HepG2 (cell line): ENCODE data around the gene CD83. TPM values are rescaled to one million over a fixed set of nuclear protein-coding genes. Genes with fewer than 3 reads are reported as not detected.

Experiments used
- KIAA2018 ChIP-seq: sonication (generic); formaldehyde crosslinking; IDR thresholded peaks from 2 replicates; pipeline ENCODE4 v1.5.0; 2020; ENCODE audit warnings: mild to moderate bottlenecking, missing genetic modification reagents, borderline replicate concordance
- NR2F2 ChIP-seq: IDR thresholded peaks from 2 replicates; pipeline ENCODE4 v1.6.1; 2012; ENCODE audit warnings: low read depth, inconsistent platforms, borderline replicate concordance
- ZUFSP ChIP-seq: sonication (generic); formaldehyde crosslinking; IDR thresholded peaks from 2 replicates; pipeline ENCODE4 v1.9.0; 2021; ENCODE audit warnings: missing genetic modification reagents, mild to moderate bottlenecking, borderline replicate concordance
- polyA plus RNA-seq, 8 experiments: library from polyadenylated mRNA; depleted of rRNA in 3 of 8; stranded (reverse) in 7 of 8; unstranded in 1 of 8; fragments of >200 nt; fragmentation: Illumina TruSeq in 4 of 8; extraction: Trizol in 4 of 8; gene quantifications; 2 replicates each; pipeline versions ENCODE4 v1.2.1 to v1.2.3, GENCODE V29; 2011 to 2016; ENCODE audit warnings: low read depth in 4 of 8, missing spikeins in 1 of 8, mixed read lengths in 1 of 8; ENCODE audit not compliant: insufficient read depth in 1 of 8
- total RNA-seq, 5 experiments: library from RNA; depleted of rRNA; stranded (reverse); fragments of >200 nt; fragmentation: Illumina TruSeq; extraction: Trizol; gene quantifications; 2 replicates each; pipeline ENCODE4 v1.2.3, GENCODE V29; 2016; ENCODE audit warnings: low read depth in 1 of 5

Gene CD83
- total and polyA plus RNA-seq, 2 of the 13 experiments (the other 11 are each of a cell fraction or from before 2014, with no cell fraction given): 0.46 to 2.3 TPM

- TF ChIP-seq KIAA2018 (no peak), NR2F2 (no peak), ZUFSP (CRISPR knock-in tag) (no peak)
- TF ChIP-seq, all 625 proteins: peak for 0
These were observed 11.2 kb downstream of the CD83 start (continued) for GRCh38 chr6:14128746-14129145.
